ENCODE data around the gene LILRA2.

The LILRA2 gene

GRCh38 chr19:54606230-54606629, 32.6 kb downstream of the LILRA2 start:
- no peak overlapping the region for H3K4me3 ChIP-seq (ENCODE audit: low read depth, low read length)
- TF ChIP-seq CTCF (conservative IDR thresholded peaks at IDR 0.05; ENCODE audit: low read depth, low read length) = no peak
- no peak for DNase-seq (ENCODE audit: low read depth)

GRCh38 chr19:54606891-54607784, 33.5 kb downstream of the LILRA2 start:
- no peak for TF ChIP-seq CTCF (conservative IDR thresholded peaks at IDR 0.05; ENCODE audit: low read depth, low read length)
- no peak for DNase-seq (ENCODE audit: low read depth)

GRCh38 chr19:54607785-54608150, 34.2 kb downstream of the LILRA2 start:
- no peak for TF ChIP-seq CTCF (conservative IDR thresholded peaks at IDR 0.05; ENCODE audit: low read depth, low read length)
- H3K4me3 ChIP-seq (ENCODE audit: low read depth, low read length) = no peak overlapping the region
- no peak for DNase-seq (ENCODE audit: low read depth)

More at GRCh38 chr19:54606891-54607784, 33.5 kb downstream of the LILRA2 start:
- H3K4me3 ChIP-seq (ENCODE audit: low read depth, low read length) = no peak overlapping the region

- no peak for TF ChIP-seq CTCF (conservative IDR thresholded peaks at IDR 0.05; ENCODE audit: low read depth, low read length)
- no peak for DNase-seq (ENCODE audit: low read depth)
- no peak overlapping the region for H3K4me3 ChIP-seq (ENCODE audit: low read depth, low read length)
These were observed 34.6 kb downstream of the LILRA2 start for GRCh38 chr19:54608205-54608604.

GRCh38 chr19:54608792-54609191, 35.2 kb downstream of the LILRA2 start:
- no peak for DNase-seq (ENCODE audit: low read depth)
- H3K4me3 ChIP-seq (ENCODE audit: low read depth, low read length) = no peak overlapping the region
- no peak for TF ChIP-seq CTCF (conservative IDR thresholded peaks at IDR 0.05; ENCODE audit: low read depth, low read length)

- no peak for DNase-seq (ENCODE audit: low read depth)
- no peak for TF ChIP-seq CTCF (conservative IDR thresholded peaks at IDR 0.05; ENCODE audit: low read depth, low read length)
- no peak overlapping the region for H3K4me3 ChIP-seq (ENCODE audit: low read depth, low read length)
These were observed 35.8 kb downstream of the LILRA2 start for GRCh38 chr19:54609356-54609791.

GRCh38 chr19:54612428-54612827, 38.8 kb downstream of the LILRA2 start:
- DNase-seq (ENCODE audit: low read depth) = no peak
- H3K4me3 ChIP-seq (ENCODE audit: low read depth, low read length) = no peak overlapping the region
- no peak for TF ChIP-seq CTCF (conservative IDR thresholded peaks at IDR 0.05; ENCODE audit: low read depth, low read length)
